NCI-H1105 (cell line): ENCODE data around the gene TUBA3E.
"Not testable (repeated sequence)": the region's sequence is repeated elsewhere in the genome, so short reads cannot be mapped to it uniquely, and the experiment has no call there.

Experiments used
- DNase-seq: peaks from one replicate; lab custom pipeline; 2025; lab: John Stamatoyannopoulos, UW

The TUBA3E gene

DNA sequence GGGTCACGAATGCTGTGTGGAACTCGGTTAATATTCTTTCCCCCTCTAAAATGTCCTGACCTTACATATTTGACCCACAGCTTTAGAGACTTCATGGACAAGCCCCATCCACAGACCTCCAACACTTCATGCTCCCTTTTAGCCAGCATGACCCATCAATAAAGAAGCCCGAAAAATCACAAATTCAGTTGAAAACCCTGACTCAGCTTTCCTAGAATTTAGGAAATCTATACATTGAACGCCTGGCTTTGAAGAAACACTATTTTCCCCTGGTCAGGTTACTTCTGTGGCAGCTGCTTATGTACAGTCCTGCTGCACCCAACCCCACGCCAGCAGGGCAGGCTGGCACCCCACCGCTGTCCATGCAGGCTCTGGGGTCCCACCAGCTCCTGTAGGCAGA is 6.9 kb downstream of the TUBA3E start:
- not testable (repeated sequence) for DNase-seq

DNA sequence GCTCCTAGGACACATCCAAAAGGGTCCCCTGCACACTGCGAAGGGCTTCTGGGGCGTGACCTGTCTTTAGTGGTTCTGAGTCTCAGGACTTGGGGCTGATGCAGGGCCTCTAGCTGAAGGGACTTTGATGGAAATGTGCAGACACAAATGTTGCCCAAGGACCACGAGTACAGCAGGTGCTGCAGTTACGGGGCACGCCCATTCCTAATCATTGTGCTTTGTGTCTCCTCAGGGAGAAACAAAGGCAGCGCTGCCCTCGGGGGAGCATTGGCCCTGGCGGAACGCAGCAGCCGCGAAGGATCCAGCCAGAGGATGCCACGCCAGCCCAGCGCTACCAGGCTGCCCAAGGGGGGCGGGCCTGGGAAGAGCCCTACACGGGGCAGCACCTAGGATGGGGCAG is 8.0 kb downstream of the TUBA3E start:
- DNase-seq, result no peak

DNA sequence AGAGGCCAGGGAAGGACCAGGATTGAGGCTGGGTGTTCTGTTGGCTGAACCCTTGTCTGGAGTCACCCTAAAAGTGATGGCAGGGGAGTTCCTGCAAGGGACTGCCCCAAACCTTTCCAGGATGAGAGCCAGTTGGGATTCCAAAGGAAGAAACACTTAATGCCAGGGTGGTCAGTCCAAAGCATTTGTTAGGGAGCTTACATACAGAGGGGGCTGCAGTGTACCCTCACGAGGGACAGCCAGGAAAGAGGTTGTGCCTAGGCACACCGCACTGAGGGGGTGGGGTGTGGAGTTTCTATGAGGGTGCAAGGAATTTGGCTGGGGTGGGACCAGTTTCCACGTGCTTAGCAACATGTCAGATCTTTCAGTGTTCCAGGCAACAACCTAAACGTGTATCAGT is 9.3 kb downstream of the TUBA3E start:
- DNase-seq, result not testable (repeated sequence)

DNA sequence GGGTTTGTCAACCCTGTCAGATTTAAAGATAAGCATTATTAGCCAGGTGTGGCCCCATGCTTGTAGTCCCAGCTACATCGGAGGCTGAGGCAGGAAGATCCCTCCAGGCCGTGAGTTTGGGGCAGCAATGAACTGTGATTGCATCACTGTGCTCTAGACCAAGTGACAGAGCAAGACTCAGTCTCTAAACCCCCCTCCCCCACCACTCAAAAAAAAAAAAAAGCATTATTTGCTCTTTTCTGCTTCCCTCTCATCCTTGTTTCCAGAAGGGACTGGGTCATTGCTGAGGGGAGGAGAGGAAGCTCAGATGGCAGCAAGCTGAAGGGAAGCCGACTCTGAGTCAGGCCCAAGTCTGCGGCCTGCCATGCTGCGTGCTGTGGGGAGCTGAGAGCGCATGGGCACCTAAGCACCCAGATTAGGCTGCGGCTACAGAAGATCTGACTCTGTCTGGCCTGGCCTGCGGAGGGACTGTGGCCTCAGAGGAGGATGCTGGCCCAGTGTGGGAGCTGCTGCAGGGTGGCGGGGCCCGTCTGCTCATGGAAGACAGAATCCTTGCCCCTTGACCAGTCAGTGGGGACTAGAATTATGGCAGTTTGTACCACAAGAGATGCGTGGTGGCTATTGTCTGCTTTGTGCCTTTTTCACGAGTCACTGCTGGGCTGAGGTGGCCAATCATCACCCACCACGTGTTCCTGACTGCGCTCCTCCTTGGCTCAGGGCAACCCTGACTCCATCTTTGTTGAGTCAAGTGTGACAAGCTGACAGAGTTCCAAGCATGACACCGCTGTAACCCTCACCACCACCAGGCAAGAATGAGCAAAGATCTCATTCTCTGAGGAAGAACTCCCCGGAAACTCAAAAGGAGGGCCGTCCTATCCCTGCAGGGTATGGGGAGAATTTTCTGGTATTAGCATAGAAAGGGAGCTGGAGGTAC is 10.1 kb downstream of the TUBA3E start:
- DNase-seq, result not testable (repeated sequence)

DNA sequence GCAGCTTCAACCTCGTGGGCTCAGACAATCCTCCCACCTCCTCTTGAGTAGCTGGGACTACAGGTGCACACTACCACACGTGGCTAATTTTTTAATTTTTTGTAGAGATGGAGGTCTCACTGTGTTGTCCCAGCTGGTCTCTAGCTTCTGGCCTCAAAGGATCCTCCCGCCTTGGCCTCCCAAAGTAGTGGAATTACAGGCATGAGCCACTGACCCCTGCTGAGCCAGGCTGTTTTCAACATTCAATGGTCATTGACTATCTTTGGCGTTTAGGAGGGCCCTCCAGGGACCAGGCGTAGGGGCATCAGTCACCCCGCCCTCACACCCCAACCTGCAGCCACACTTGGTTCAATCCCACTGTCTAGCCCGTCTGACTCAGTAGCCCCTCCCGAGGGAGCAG is 11.0 kb downstream of the TUBA3E start:
- no peak for DNase-seq

DNA sequence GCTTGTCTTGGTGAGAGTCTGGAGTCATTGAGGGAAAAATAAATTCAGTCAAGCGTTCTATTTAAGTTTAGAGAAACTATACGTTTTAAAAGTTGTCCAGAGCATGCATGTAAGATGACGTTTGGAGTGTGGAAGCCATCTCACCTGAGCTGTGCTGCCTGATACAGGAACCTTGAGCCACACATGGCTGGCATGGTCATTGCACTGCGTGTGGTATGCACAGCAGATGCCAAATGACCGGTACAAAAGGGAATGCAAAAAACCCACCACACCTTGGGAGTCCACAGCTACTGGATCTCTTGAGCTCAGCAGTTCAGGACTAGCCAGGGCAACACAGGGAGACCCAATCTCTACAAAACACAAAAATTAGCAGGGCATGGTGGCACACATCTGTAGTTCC is 11.8 kb downstream of the TUBA3E start:
- DNase-seq, result no peak

DNA sequence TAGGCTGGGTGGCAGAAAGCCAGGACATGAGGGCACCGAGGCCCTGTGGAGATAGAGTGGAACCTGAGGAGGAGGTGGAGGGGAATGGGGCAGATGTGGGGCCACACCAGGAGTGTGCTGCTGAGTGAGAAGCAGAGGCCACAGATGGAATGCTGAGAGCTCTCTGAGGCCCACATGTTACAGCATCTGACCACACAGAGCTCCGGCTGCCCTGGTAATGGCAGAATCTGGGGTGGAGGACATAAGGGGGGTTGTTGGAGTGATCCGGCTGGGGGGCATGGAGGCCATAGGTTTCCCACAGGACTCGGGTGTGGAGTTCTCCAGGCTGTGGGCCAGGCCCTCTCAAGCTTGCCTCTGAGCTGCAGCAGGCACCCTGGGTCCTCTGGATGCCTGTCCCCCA is 12.3 kb downstream of the TUBA3E start:
- DNase-seq, result no peak

DNA sequence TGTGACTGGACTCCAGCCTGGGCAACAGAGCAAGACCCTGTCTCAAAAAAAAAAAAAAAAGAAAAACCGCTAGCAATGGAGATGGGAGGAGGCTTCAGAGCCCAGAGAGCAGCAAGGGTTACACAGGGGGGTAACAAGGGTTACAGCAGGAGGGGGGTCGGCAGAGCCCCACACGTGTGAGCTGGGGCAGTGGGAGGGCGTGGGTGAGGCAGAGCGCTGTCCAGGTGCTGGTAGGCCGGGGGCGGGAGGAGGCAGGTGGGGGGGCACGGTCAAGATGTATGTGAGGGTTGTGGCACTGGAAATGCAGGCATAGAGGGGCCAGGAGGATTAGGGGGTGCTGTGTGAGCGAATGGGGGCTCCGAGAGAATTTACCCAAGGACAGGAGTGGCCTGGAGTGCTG is 12.8 kb downstream of the TUBA3E start:
- DNase-seq, result no peak

DNA sequence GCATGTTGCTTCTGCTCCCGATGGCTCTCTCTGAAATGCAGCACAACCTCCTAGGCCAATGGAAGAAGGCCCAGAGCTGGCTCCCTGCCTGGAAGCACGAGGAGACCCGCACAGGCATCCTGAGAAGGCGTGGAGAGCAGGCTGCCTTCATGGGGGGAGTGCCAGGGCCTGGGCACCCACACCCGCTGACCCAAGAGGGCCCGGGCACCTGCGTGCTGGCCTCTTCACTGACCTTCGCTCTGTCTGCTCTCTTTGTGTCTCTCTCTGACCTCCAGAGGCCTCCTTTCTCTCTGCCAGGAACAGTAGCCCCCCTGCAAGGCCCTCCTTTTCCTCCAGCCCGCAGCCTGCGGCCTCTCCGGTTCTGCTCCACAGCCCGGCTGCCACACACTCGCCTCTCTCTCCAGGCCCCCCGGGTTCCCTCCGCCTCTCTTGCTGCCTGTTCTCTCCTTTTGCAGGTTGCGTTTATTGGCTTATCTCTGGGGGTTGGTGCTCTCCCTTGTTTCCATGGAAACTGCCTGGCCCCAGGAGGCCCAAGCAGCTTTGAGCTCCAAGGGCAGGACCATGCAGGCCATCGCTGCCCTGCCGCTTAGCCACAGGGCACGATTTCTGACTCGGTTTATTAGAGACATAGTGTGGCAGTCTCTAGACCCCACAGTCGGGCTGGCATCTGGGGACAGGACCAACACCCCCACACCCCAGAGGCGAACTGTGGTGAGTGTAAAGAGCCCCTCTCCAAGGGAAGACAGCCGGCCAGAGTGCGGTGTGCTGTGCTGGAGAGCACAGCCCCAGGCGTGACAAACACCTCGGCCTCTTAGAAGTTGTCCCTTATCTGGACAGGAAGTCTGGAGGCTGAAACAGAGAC is 14.5 kb downstream of the TUBA3E start:
- no peak for DNase-seq

DNA sequence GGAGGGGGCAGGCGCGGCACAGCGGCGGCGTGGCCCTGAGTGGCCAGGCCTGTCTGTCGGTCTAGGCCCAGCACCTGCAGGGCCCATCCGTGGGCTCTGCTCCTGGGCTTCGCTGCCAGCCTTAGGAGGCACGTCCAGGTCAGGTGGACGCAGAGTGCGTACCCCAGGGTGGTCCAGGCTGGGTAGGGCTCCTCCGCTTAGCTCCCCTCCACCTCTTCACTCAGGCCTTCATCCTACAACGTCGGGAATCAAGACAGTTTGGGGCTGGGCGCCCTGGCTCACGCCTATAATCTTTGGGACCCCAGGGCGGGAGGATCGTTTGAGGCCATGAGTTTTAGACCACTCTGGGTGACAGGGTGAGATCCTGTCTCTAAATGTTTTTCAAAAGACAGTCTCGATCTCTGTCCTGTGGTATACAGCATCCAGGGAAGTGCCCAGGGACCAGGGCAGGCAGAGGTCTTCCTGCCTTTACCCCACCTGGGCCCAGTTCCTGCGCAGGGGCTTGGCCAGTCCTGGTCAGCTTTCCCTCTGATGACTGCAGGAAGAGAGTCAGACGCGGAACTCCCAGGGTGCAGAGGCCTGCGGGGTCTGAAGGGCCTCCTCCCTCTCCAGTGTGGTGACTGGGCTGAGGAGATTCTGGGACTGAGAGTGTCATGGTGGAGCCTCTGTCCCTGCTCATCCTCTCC is 15.3 kb downstream of the TUBA3E start:
- DNase-seq, result not testable (repeated sequence)

DNA sequence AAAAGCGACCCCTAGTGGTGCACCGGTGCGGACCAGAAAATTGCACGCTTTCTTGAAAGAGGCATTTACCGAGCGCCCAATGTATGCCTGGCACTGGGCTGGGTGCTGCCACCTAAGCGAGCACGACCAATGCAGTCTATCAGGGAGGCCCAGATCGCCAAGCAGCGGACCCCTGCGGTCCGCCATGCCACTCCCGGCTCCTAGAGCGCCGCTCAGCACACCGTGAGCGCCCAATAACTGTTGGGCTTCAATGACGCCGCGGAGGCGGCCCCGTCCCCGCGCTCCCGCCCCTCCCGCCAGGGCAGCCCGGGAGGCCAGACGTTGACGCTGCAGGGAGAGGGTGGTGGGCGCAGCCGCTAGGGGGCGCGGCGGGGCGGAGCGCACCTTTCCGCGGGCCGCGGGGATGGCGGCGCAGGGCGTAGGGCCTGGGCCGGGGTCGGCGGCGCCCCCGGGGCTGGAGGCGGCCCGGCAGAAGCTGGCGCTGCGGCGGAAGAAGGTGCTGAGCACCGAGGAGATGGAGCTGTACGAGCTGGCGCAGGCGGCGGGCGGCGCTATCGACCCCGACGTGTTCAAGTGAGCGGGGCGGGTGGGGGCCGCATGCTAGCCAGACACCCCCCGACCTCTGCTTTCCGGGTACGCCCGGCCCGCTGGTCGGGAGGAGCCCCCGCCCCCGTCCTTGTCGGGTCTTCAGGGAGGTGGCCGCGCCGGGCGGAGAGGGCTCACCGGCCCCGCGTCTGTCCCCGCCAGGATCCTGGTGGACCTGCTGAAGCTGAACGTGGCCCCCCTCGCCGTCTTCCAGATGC is 16.2 kb downstream of the TUBA3E start, which contains the start of gene MZT2B:
Gene MZT2B, plus strand, starts transcription at position 383 of the 803 bp plus-strand sequence. Its CDS starts 21 bp downstream, at position 404.
- DNase-seq, result peak; percentile 70

DNA sequence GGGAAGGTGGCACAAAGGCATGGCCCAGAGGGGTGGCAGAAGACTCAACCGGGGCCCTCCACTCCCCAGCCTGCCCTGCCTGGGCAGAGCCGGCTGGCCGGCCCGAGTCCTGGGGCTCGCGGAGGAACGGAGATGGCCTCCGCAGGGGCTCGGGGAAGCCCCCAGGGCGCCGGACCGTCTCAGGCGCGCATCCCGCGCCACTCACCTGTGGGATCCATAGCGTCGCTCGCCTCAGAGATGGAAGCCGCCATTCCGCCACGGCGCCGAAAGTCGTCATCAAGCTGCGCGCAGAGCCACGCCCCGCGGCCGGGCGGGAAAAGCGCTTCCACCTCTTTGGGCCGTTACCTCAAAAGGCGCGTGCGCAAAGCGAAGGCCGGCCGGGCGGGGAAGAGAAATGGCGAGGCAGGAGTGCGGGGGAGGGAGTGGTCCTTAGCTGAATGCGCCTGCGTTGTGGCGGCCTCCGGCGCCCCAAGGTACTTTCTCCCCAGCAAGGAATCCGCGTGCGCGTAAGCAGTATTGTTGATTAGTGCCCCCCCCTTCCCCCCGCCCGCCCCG is 16.8 kb downstream of the TUBA3E start, which contains the start of gene SMPD4:
Gene SMPD4, minus strand, starts transcription at position 278 of the 555 bp plus-strand sequence. CDS start 5,010 bp downstream, outside the sequence.
- peak; percentile 84 for DNase-seq

DNA sequence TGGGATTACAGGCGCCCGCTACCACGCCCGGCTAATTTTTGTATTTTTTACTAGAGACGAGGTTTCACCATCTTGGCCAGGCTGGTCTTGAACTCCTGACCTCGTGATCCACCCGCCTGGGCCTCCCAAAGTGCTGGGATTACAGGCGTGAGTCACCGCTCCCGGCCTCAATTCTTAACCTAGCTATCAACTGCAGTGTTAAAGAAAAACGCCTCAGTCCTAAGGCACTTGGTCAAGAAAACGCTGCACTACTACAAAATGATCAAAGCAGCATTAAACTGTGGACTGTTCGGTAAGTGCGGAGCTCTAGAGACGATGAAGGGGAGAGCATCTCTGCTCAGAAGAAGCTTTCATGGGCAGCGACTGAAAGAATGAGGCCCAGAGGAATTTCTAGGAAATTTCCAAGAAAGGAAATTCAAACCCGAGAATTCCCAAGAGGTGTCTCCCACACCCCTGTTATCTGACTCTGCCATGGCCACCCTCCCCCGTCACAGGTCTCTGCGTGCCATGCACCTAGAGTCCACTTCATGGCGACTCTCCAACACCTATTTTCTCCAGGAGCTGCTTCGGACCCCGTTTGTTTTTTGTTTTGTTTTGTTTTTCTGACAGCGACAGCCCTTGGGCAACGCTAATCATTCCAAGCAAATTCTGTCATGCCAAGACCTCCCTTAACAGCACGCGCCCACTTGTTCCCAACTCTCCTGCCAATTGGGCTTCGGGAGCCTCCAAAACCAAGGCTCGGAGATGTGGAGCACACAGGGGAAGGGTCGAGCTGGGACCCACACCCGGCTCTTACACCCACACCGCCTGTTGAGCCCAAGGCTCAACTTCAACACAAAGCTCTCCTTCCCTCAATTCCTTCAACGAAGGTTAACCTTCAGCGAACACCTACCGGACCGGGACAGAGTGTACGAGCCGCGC is 17.6 kb downstream of the TUBA3E start:
- DNase-seq, result not testable (repeated sequence)

DNA sequence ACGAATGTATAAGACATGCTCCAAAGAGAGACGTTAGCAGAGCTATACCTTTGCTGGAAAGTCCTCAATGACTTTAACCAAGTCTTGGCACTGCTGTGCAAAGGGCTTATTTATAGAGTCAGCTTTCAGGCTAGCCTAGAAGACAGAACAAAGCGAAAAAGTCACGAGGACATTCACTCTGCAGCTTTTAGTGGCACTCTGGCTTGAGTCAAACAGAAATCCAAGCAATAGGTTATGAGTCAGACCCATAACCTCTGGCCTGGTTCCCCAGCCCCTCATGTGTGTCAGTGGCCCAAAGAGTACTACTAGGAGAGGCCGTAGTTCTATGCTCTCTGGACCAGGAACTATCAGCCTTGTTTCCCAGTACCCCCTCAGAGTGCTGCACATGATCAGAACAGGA is 23.4 kb downstream of the TUBA3E start:
- not testable (repeated sequence) for DNase-seq

DNA sequence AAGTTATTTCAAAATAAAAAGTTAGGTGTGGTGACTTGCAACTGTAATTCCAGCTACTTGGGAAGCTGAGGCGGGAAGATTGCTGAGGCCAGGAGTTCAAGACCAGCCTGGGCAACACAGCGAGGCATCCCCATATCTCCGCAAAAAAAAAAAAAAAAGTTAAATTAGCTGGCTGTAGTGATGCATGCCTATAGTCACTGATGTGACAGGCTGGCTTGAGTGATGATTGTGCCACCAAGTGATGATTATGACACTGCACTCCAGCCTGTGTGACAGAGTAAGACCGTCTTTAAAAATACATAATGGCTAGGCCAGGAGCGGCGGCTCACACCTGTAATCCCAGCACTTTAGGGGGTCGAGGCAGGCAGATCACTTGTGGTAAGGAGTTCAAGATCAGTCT is 28.3 kb downstream of the TUBA3E start:
- DNase-seq, result no peak

DNA sequence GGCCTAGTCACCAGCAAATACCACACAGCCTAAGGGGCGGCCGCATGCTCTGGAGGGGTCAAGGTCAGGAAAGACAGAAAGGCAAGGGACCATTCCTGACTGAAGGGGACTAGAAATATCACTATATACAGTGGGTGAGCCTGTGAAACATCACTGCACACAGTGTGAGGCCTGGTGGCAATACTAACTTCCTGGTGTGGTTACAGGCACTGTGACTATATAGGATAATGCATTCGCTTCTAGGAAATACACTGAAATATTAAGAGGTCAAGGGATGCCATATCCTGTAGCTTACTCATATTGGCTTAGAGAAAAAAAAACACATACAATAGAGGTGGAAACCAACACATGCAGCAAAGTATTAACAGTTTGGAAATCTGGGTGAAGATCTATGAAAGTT is 29.1 kb downstream of the TUBA3E start:
- not testable (repeated sequence) for DNase-seq

DNA sequence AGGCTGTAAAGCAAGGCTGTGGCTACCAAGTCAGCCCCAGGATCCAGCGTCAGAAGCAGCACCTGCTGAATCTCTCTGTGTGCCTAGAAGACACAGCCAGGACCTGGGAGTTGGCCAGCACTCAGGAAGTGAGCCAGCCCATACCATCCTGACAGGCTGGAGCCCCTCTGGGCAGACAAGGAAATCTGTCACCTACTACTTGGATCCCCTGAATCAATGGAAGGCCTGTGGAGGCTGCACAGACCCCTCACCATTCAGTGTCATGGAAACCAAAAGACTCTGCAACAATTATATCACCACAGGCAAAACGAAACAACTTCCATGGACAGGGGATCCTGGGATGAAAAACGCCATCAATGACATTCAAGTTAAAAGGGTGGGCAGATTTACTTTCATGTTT is 31.6 kb downstream of the TUBA3E start:
- DNase-seq, result not testable (repeated sequence)

DNA sequence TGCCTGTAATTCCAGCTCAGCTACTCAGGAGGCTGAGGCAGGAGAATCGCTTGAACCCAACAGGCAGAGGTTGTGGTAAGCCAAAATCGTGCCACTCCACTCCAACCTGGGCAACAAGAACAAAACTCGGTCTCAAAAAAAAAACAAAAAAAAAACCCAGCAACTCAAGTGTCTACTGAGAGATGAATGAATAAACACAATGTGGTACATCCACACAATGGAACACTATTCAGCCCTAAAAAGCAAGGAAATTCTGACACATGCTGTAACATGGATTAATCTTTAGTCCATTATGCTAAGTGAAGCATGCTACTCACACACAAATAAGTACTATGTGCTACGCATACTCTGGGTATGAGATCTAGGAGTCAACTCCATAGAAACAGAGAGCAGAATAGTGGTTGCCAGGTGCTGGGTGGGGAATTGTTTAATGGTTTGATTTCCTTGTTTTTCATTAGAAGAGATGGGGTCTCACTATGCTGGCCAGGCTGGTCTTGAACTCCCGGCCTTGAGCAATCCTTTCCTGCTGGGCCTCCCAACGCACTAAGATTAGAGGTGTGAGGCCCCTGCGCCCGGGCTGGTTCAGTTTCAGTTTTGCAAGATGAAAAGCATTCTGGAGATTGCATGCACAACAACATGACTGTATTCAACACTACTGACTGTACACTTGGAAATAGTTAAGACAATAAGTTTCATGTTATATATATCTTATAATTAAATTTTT is 32.8 kb downstream of the TUBA3E start:
- no peak for DNase-seq

DNA sequence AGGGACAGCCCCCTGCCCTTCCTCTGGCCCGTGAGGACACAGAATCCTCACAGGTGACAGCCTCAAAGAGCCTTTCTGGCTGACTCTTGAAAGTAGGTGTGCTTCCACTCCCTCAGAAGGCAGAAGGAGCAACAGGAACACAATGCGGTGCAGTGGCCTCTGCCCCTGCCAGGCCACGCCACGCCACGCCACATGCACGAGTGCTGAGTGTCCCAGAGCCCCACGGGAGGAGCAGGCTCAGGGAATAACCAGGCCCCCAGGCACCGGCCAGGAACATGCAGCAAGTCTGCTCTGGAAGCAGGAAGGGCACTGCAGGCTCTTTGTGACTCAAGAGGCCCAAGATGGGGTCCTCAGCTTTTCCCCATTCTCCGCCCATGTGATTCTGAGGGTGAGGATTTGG is 35.3 kb downstream of the TUBA3E start:
- DNase-seq, result no peak
